Measurements from ENCODE around the gene ANKRD65.
A peak's percentile ranks its signal among the peaks of the same experiment; 100 is the strongest.
"Not testable (repeated sequence)": the region's sequence is repeated elsewhere in the genome, so short reads cannot be mapped to it uniquely, and the experiment has no call there.

The ANKRD65 gene

GRCh38 chr1:1415751-1416150, 5.3 kb downstream of the ANKRD65 start:
- DNase-seq (ENCODE audit: low spot score) = no peak

- DNase-seq (ENCODE audit: low spot score) = not testable (repeated sequence)
Measured at GRCh38 chr1:1412311-1412902, 8.7 kb downstream of the ANKRD65 start.

- no peak for DNase-seq (ENCODE audit: low spot score)
Measured at GRCh38 chr1:1411626-1412025, 9.4 kb downstream of the ANKRD65 start.

- DNase-seq (ENCODE audit: low spot score) = not testable (repeated sequence)
Measured at GRCh38 chr1:1410238-1410637, 10.8 kb downstream of the ANKRD65 start.

GRCh38 chr1:1407636-1408318, 13.3 kb downstream of the ANKRD65 start:
- no peak for DNase-seq (ENCODE audit: low spot score)

- DNase-seq (ENCODE audit: low spot score) = peak; percentile 93
Measured at GRCh38 chr1:1406821-1407635, 14.0 kb downstream of the ANKRD65 start, which contains the start of gene MRPL20. Gene MRPL20, minus strand, starts transcription at chr1:1407293. Its CDS starts 76 bp downstream, at chr1:1407217.

GRCh38 chr1:1406101-1406820, 14.8 kb downstream of the ANKRD65 start:
- DNase-seq (ENCODE audit: low spot score) = no peak

GRCh38 chr1:1403653-1404052, 17.4 kb downstream of the ANKRD65 start:
- DNase-seq (ENCODE audit: low spot score) = no peak

- not testable (repeated sequence) for DNase-seq (ENCODE audit: low spot score)
Measured at GRCh38 chr1:1402901-1403392, 18.1 kb downstream of the ANKRD65 start.

- DNase-seq (ENCODE audit: low spot score) = peak; percentile 53
Measured at GRCh38 chr1:1402072-1402900, 18.8 kb downstream of the ANKRD65 start.

GRCh38 chr1:1401457-1402010, 19.5 kb downstream of the ANKRD65 start:
- DNase-seq (ENCODE audit: low spot score) = no peak

- DNase-seq (ENCODE audit: low spot score) = no peak
Measured at GRCh38 chr1:1400576-1401456, 20.3 kb downstream of the ANKRD65 start.

GRCh38 chr1:1399872-1400575, 21.1 kb downstream of the ANKRD65 start:
- no peak for DNase-seq (ENCODE audit: low spot score)

GRCh38 chr1:1399187-1399871, 21.7 kb downstream of the ANKRD65 start, which contains the start of gene CCNL2:
Gene CCNL2, minus strand, starts transcription at chr1:1399335. Its CDS starts 29 bp downstream, at chr1:1399306.
- DNase-seq (ENCODE audit: low spot score) = peak; percentile 96

- no peak for DNase-seq (ENCODE audit: low spot score)
Measured at GRCh38 chr1:1398677-1399186, 22.3 kb downstream of the ANKRD65 start.

- DNase-seq (ENCODE audit: low spot score) = no peak
Measured at GRCh38 chr1:1397839-1398523, 23.1 kb downstream of the ANKRD65 start.

GRCh38 chr1:1395166-1395565, 25.9 kb downstream of the ANKRD65 start:
- DNase-seq (ENCODE audit: low spot score) = no peak

- no peak for DNase-seq (ENCODE audit: low spot score)
Measured at GRCh38 chr1:1394116-1394515, 27.0 kb downstream of the ANKRD65 start.

Measured in SW480 (cell line).